ENCODE results near the gene CALD1.

- TF ChIP-seq CTCF (IDR thresholded peaks at IDR 0.05; ENCODE audit: insufficient read depth, low read length, poor library complexity, severe bottlenecking) (no peak), EZH2phosphoT487 (conservative IDR thresholded peaks at IDR 0.05; ENCODE audit: low read length) (no peak)
These were observed 162.5 kb downstream of the CALD1 start for GRCh38 chr7:134941952-134942351.

Measured in SU-DHL-6 (cell line).